H9 (cell line): ENCODE results near the gene PDZD7. TPM values are rescaled to one million over a fixed set of nuclear protein-coding genes. Genes with fewer than 3 reads are reported as not detected.
A peak's percentile ranks its signal among the peaks of the same experiment; 100 is the strongest.

Experiments used
- DNase-seq: peaks from one replicate; pipeline ENCODE4 v3.0.0-alpha.2; 2017
- H2AFZ ChIP-seq: one replicate; pipeline ENCODE4 v1.6.1; 2013; ENCODE audit warnings: mild to moderate bottlenecking, low read length, control low read depth, moderate library complexity
- H2AK5ac ChIP-seq: 2 replicates; pipeline ENCODE4 v1.6.1; 2013; ENCODE audit warnings: low read length, control low read depth, mixed read lengths; ENCODE audit not compliant: insufficient read length
- H2BK120ac ChIP-seq: one replicate; pipeline ENCODE4 v1.6.1; 2013; ENCODE audit warnings: low read depth, mild to moderate bottlenecking, low read length, control low read depth, inconsistent platforms; ENCODE audit not compliant: poor library complexity, severe bottlenecking
- H2BK12ac ChIP-seq: 2 replicates; pipeline ENCODE4 v1.6.1; 2013; ENCODE audit warnings: low read length, control low read depth, mixed read lengths, low read depth; ENCODE audit not compliant: insufficient read length
- H2BK15ac ChIP-seq: 2 replicates; pipeline ENCODE4 v1.6.1; 2013; ENCODE audit warnings: low read depth, low read length, control low read depth
- H2BK20ac ChIP-seq: one replicate; pipeline ENCODE4 v1.6.1; 2013; ENCODE audit warnings: low read depth, mild to moderate bottlenecking, low read length, control low read depth, inconsistent platforms; ENCODE audit not compliant: poor library complexity, severe bottlenecking
- H2BK5ac ChIP-seq: 2 replicates; pipeline ENCODE4 v1.6.1; 2013; ENCODE audit warnings: low read length, control low read depth, mixed read lengths; ENCODE audit not compliant: insufficient read length
- H3K14ac ChIP-seq: 2 replicates; pipeline ENCODE4 v1.6.1; 2013; ENCODE audit warnings: low read length, control low read depth; ENCODE audit not compliant: insufficient read depth
- H3K18ac ChIP-seq: 2 replicates; pipeline ENCODE4 v1.6.1; 2013; ENCODE audit warnings: low read depth, mild to moderate bottlenecking, mixed read lengths, low read length, control low read depth; ENCODE audit not compliant: insufficient read length
- H3K23ac ChIP-seq: 2 replicates; pipeline ENCODE4 v1.6.1; 2013; ENCODE audit warnings: low read length, control low read depth, mixed read lengths, low read depth; ENCODE audit not compliant: insufficient read length
- H3K23me2 ChIP-seq: 2 replicates; pipeline ENCODE4 v1.6.1; 2013; ENCODE audit warnings: low read depth, mild to moderate bottlenecking, mixed read lengths, low read length, control low read depth; ENCODE audit not compliant: insufficient read length, poor library complexity, severe bottlenecking
- H3K27ac ChIP-seq: 2 replicates; pipeline ENCODE4 v1.5.1; 2013; ENCODE audit warnings: low read length, control low read depth, mixed read lengths, low read depth; ENCODE audit not compliant: insufficient read length
- H3K27me3 ChIP-seq: 2 replicates; pipeline ENCODE4 v1.6.1; 2013; ENCODE audit warnings: low read length, control low read depth, inconsistent platforms; ENCODE audit not compliant: insufficient read depth
- H3K4ac ChIP-seq: 2 replicates; pipeline ENCODE4 v1.6.1; 2013; ENCODE audit warnings: low read depth, mild to moderate bottlenecking, control low read depth, inconsistent platforms, low read length, moderate library complexity
- H3K4me1 ChIP-seq: 2 replicates; pipeline ENCODE4 v1.6.1; 2013; ENCODE audit warnings: low read length, control low read depth, inconsistent platforms; ENCODE audit not compliant: insufficient read depth
- H3K4me2 ChIP-seq: 2 replicates; pipeline ENCODE4 v1.6.1; 2013; ENCODE audit warnings: low read length, control low read depth, mixed read lengths; ENCODE audit not compliant: insufficient read length, insufficient read depth
- H3K56ac ChIP-seq: 2 replicates; pipeline ENCODE4 v1.6.1; 2013; ENCODE audit warnings: low read depth, mild to moderate bottlenecking, mixed read lengths, low read length, control low read depth; ENCODE audit not compliant: insufficient read length
- H3K79me1 ChIP-seq: 2 replicates; pipeline ENCODE4 v1.6.1; 2013; ENCODE audit warnings: low read depth, mild to moderate bottlenecking, moderate library complexity, low read length, control low read depth, inconsistent platforms; ENCODE audit not compliant: insufficient read depth, poor library complexity, severe bottlenecking
- H3K79me2 ChIP-seq: 2 replicates; pipeline ENCODE4 v1.6.1; 2013; ENCODE audit warnings: low read length, control low read depth, inconsistent platforms; ENCODE audit not compliant: insufficient read depth
- H3K9ac ChIP-seq: 2 replicates; pipeline ENCODE4 v1.6.1; 2013; ENCODE audit warnings: low read length, control low read depth, mixed read lengths; ENCODE audit not compliant: insufficient read length; ENCODE audit errors: extremely low read depth
- H3K9me3 ChIP-seq: one replicate; pipeline ENCODE4 v1.6.1; 2013; ENCODE audit warnings: low read depth, low read length, inconsistent platforms; ENCODE audit not compliant: control insufficient read depth
- H3T11ph ChIP-seq: one replicate; pipeline ENCODE4 v1.6.1; 2013; ENCODE audit warnings: mild to moderate bottlenecking, low read length, control low read depth, inconsistent platforms
- H4K20me1 ChIP-seq: one replicate; pipeline ENCODE4 v1.6.1; 2013; ENCODE audit not compliant: control insufficient read depth, insufficient read length, insufficient read depth
- H4K5ac ChIP-seq: 2 replicates; pipeline ENCODE4 v1.6.1; 2013; ENCODE audit warnings: low read depth, mild to moderate bottlenecking, mixed read lengths, low read length, control low read depth; ENCODE audit not compliant: insufficient read length
- H4K8ac ChIP-seq: replicated peaks from 2 replicates; pipeline ENCODE4 v1.6.1; 2013; ENCODE audit warnings: low read length, control low read depth, mixed read lengths, low read depth; ENCODE audit not compliant: insufficient read length
- H4K91ac ChIP-seq: 2 replicates; pipeline ENCODE4 v1.6.1; 2013; ENCODE audit warnings: low read depth, mild to moderate bottlenecking, moderate library complexity, mixed read lengths, low read length, control low read depth; ENCODE audit not compliant: insufficient read length
- H3K27ac Mint-ChIP-seq, 3 experiments: 2 replicates in 2 of 3; 3 replicates in 1 of 3; pipeline ENCODE4 v1.8.0; 2020 to 2021; ENCODE audit warnings: mixed read lengths in 3 of 3, mild to moderate bottlenecking in 1 of 3, moderate library complexity in 1 of 3
- H3K27me3 Mint-ChIP-seq: 2 replicates; pipeline ENCODE4 v1.8.0; 2021; ENCODE audit warnings: low read depth, mild to moderate bottlenecking, moderate library complexity, mixed read lengths
- H3K36me3 Mint-ChIP-seq, 3 experiments: 2 replicates in 2 of 3; 3 replicates in 1 of 3; pipeline ENCODE4 v1.8.0; 2020 to 2021; ENCODE audit warnings: low read depth in 3 of 3, mixed read lengths in 3 of 3; ENCODE audit not compliant: insufficient read depth in 1 of 3
- H3K4me1 Mint-ChIP-seq, 2 experiments: 2 replicates each; pipeline ENCODE4 v1.8.0; 2020; ENCODE audit warnings: mixed read lengths in 2 of 2
- H3K4me3 Mint-ChIP-seq, 2 experiments: 2 replicates in 1 of 2; 3 replicates in 1 of 2; pipeline ENCODE4 v1.8.0; 2020 to 2021; ENCODE audit warnings: mild to moderate bottlenecking in 2 of 2, mixed read lengths in 2 of 2, moderate library complexity in 1 of 2
- H3K9me3 Mint-ChIP-seq, 2 experiments: 2 replicates in 1 of 2; 3 replicates in 1 of 2; pipeline ENCODE4 v1.8.0; 2020; ENCODE audit warnings: mild to moderate bottlenecking in 2 of 2, mixed read lengths in 2 of 2, moderate library complexity in 1 of 2
- WGBS: extraction: QIAGEN DNeasy Blood & Tissue Kit; methylation state at CpG from one replicate; pipeline ENCODE4 v1.1.7; 2013; ENCODE audit warnings: missing lambda C conversion rate, low lambda C conversion rate, mixed read lengths; ENCODE audit not compliant: insufficient read length; ENCODE audit errors: extremely low coverage; 5-methylcytosine and 5-hydroxymethylcytosine counted together
- total RNA-seq: library from RNA; stranded (reverse); gene quantifications from 2 replicates; pipeline ENCODE4 v1.2.1, GENCODE V29; 2021
- TF ChIP-seq, protein P1 (sequence below): fragments of 200-600 bp; sonication (generic); conservative IDR thresholded peaks from 3 replicates; pipeline ENCODE4 v1.8.0; 2021; ENCODE audit warnings: antibody characterized with exemption, mild to moderate bottlenecking

The PDZD7 gene
- total RNA-seq, 1 experiment from 2014 or later: 2.0 TPM

DNA sequence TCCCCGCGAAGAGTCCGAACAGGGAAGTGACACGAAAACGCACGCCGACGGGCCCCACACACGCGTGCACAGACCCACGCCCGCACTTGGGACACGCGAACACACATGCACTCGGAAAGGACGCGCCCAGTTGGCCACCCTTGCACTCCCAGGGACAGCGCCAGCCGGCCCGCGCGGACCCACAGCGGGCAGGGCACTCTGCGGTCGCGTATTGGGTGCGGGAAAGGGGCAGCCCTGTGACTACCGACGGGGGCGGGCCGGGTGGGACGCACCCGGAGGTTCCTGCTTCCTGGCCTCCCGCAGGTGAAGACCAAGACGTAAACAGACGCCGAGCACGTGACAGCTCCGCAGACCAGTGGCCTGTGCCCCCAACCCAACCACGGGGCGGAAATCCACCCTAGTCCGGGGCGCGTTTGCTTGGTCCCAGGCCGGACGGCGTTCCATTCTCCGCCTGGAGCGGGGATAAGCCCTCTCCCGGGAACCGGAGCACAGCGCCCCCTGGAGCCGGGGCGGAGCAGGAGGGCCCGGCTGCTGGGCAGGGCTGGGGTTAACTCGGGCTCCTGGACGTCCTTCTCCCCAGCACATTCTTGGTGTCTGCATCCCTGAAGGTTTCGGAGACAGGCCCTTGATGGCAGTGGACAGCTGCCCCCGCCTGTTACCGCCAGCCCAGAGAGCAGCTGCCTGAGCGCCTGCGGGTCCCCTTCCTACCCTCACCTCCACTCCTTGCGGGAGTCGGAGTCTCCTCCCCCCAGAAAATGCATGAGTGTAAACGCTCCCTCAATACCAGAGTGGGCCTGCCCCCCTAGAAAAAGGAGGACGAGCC lies 33.4 kb downstream of the PDZD7 start:
- Histone ChIP-seq H3K23me2 (peaks cover 33% of the 10 kb centered on the region), H3K9me3 (no peaks in the 10 kb centered on the region), H2BK5ac (no peak overlapping the region), H2BK12ac (no peak overlapping the region), H3T11ph (no peak overlapping the region), H4K5ac (no peak overlapping the region), H3K56ac (no peak overlapping the region), H3K14ac (peak overlapping the region; percentile 58; the same call in 1 of the 2 replicates), H2BK20ac (no peak overlapping the region), H4K20me1 (no peaks in the 10 kb centered on the region), H2BK15ac (no peak overlapping the region), H3K4ac (no peak overlapping the region), H3K9ac (peak overlapping the region; percentile 11), H3K18ac (peak overlapping the region; percentile 39), H3K27ac (no peak overlapping the region), H3K23ac (no peak overlapping the region), H3K27me3 (no peaks in the 10 kb centered on the region), H2AFZ (no peak overlapping the region), H3K4me2 (peak overlapping the region; percentile 98), H4K8ac (no peak overlapping the region), H2BK120ac (no peak overlapping the region), H2AK5ac (no peak overlapping the region), H3K79me1 (no peaks in the 10 kb centered on the region), H4K91ac (no peak overlapping the region), H3K4me1 (peaks cover 2% of the 10 kb centered on the region; the same call in 1 of the 2 replicates), H3K79me2 (no peaks in the 10 kb centered on the region; the same call in 1 of the 2 replicates)
- Mint-ChIP-seq H3K36me3 (peaks cover 18 to 28% (median 22%) of the 10 kb centered on the region in 3 experiments), H3K4me3 (peak overlapping the region; percentile 72 to 84), H3K4me1 (peaks cover 35 to 39% of the 10 kb centered on the region in 2 experiments), H3K9me3 (no peaks in the 10 kb centered on the region; a peak in 2 of 5 replicates), H3K27ac (peak overlapping the region; percentile 90 to 92 (median 90); a peak in 6 of 7 replicates), H3K27me3 (no peaks in the 10 kb centered on the region)
- TF ChIP-seq, protein P1, sequence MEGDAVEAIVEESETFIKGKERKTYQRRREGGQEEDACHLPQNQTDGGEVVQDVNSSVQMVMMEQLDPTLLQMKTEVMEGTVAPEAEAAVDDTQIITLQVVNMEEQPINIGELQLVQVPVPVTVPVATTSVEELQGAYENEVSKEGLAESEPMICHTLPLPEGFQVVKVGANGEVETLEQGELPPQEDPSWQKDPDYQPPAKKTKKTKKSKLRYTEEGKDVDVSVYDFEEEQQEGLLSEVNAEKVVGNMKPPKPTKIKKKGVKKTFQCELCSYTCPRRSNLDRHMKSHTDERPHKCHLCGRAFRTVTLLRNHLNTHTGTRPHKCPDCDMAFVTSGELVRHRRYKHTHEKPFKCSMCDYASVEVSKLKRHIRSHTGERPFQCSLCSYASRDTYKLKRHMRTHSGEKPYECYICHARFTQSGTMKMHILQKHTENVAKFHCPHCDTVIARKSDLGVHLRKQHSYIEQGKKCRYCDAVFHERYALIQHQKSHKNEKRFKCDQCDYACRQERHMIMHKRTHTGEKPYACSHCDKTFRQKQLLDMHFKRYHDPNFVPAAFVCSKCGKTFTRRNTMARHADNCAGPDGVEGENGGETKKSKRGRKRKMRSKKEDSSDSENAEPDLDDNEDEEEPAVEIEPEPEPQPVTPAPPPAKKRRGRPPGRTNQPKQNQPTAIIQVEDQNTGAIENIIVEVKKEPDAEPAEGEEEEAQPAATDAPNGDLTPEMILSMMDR: peak; percentile 97
- WGBS: no CpG with 5 or more reads among the region's 66 CpGs
- DNase-seq: peak; percentile 94
